GM23338 (cell line): ENCODE measurements around the gene GFPT2. TPM values are rescaled to one million over a fixed set of nuclear protein-coding genes. Genes with fewer than 3 reads are reported as not detected.

ENCODE experiments used
- ATAC-seq: fragments of 200-7000 bp; cut with Tn5 transposase; 3 replicates; pipeline ENCODE4 v1.9.1; 2020
- DNase-seq: peaks from one replicate; pipeline ENCODE4 v3.0.0-alpha.2; 2015; ENCODE audit warnings: low spot score
- H2AFZ ChIP-seq: fragments of 200-600 bp; sonication (generic); 2 replicates; pipeline ENCODE4 v1.8.0; 2016; ENCODE audit warnings: antibody characterized with exemption, mild to moderate bottlenecking, moderate library complexity
- H3F3A ChIP-seq: fragments of 200-600 bp; sonication (generic); replicated peaks from 2 replicates; pipeline ENCODE4 v1.8.0; 2017; ENCODE audit warnings: antibody characterized with exemption, mixed run types, low read depth
- H3K27ac ChIP-seq: fragments of 200-600 bp; sonication (generic); 2 replicates; pipeline ENCODE4 v1.6.1; 2016; ENCODE audit warnings: low read depth
- H3K27me3 ChIP-seq: fragments of 200-600 bp; sonication (generic); 2 replicates; pipeline ENCODE4 v1.8.0; 2016; ENCODE audit warnings: mild to moderate bottlenecking, mixed run types, moderate library complexity; ENCODE audit not compliant: insufficient read depth
- H3K36me3 ChIP-seq: fragments of 200-600 bp; sonication (generic); 2 replicates; pipeline ENCODE4 v1.8.0; 2016; ENCODE audit warnings: mild to moderate bottlenecking; ENCODE audit not compliant: insufficient read depth
- H3K4me1 ChIP-seq: fragments of 200-600 bp; sonication (generic); 2 replicates; pipeline ENCODE4 v1.8.0; 2016; ENCODE audit warnings: mild to moderate bottlenecking, moderate library complexity; ENCODE audit not compliant: insufficient read depth
- H3K4me2 ChIP-seq: fragments of 200-600 bp; sonication (generic); 2 replicates; pipeline ENCODE4 v1.7.1; 2017; ENCODE audit warnings: mixed run types
- H3K4me3 ChIP-seq: fragments of 200-600 bp; sonication (generic); 2 replicates; pipeline ENCODE4 v1.6.1; 2016; ENCODE audit warnings: mixed run types
- H3K79me2 ChIP-seq: fragments of 200-600 bp; sonication (generic); replicated peaks from 2 replicates; pipeline ENCODE4 v1.8.0; 2017; ENCODE audit warnings: mild to moderate bottlenecking; ENCODE audit not compliant: insufficient read depth
- H3K9me2 ChIP-seq: fragments of 200-600 bp; sonication (generic); 2 replicates; pipeline ENCODE4 v1.8.0; 2017; ENCODE audit not compliant: insufficient read depth
- H4K20me1 ChIP-seq: fragments of 200-600 bp; sonication (generic); replicated peaks from 2 replicates; pipeline ENCODE4 v1.8.0; 2017; ENCODE audit warnings: mild to moderate bottlenecking; ENCODE audit not compliant: insufficient read depth
- H3K27ac Mint-ChIP-seq: 2 replicates; pipeline ENCODE4 v1.8.0; 2020; ENCODE audit warnings: inconsistent platforms, mild to moderate bottlenecking, moderate library complexity, mixed read lengths
- H3K27me3 Mint-ChIP-seq: 3 replicates; pipeline ENCODE4 v1.8.0; 2022; ENCODE audit warnings: low read depth, mild to moderate bottlenecking, moderate library complexity, mixed read lengths, inconsistent platforms; ENCODE audit not compliant: insufficient read depth, poor library complexity
- H3K36me3 Mint-ChIP-seq: 3 replicates; pipeline ENCODE4 v1.8.0; 2021; ENCODE audit warnings: low read depth, mild to moderate bottlenecking, inconsistent platforms, moderate library complexity, mixed read lengths
- H3K4me1 Mint-ChIP-seq: 3 replicates; pipeline ENCODE4 v1.8.0; 2020; ENCODE audit warnings: mild to moderate bottlenecking, inconsistent platforms, mixed read lengths
- H3K4me3 Mint-ChIP-seq: 3 replicates; pipeline ENCODE4 v1.8.0; 2021; ENCODE audit warnings: moderate library complexity, mild to moderate bottlenecking, inconsistent platforms, mixed read lengths
- H3K9me3 Mint-ChIP-seq: 3 replicates; pipeline ENCODE4 v1.8.0; 2020; ENCODE audit warnings: moderate library complexity, mild to moderate bottlenecking, inconsistent platforms, mixed read lengths
- CREB1 ChIP-seq: fragments of 250-450 bp; sonication (Bioruptor Pico); IDR thresholded peaks from 2 replicates; pipeline ENCODE4 v1.5.0; 2020; ENCODE audit warnings: low read depth, mild to moderate bottlenecking, moderate library complexity
- CTCF ChIP-seq, 2 experiments: fragments of 200-600 bp in 1 of 2; sonication (generic) in 1 of 2; conservative IDR thresholded peaks; 2 replicates each; pipeline versions ENCODE4 v1.5.1 to v1.6.1; 2016 to 2017; ENCODE audit warnings: antibody characterized with exemption in 2 of 2, low read depth in 2 of 2, mild to moderate bottlenecking in 2 of 2, moderate library complexity in 1 of 2
- NANOG ChIP-seq: IDR thresholded peaks from 2 replicates; pipeline ENCODE4 v1.6.1; 2016; ENCODE audit warnings: antibody characterized with exemption, borderline replicate concordance
- POLR2AphosphoS5 ChIP-seq: IDR thresholded peaks from 2 replicates; pipeline ENCODE4 v1.6.1; 2016; ENCODE audit warnings: antibody characterized with exemption, low read depth
- STAT1 ChIP-seq: IDR thresholded peaks from one replicate; pipeline ENCODE4 v1.6.1; 2016; ENCODE audit warnings: antibody characterized with exemption; ENCODE audit not compliant: unreplicated experiment
- polyA plus RNA-seq: library from polyadenylated mRNA; unstranded; fragments of >200 nt; fragmentation: Nextera tagmentation; extraction: Ambion mirVana; gene quantifications from 2 replicates; pipeline ENCODE4 v1.2.1, GENCODE V29; 2016
- total RNA-seq: library from RNA; depleted of rRNA; stranded (reverse); fragments of >200 nt; shearing (Covaris generic); gene quantifications from 2 replicates; pipeline ENCODE4 v1.2.3, GENCODE V29; 2014
- TF ChIP-seq, protein P1 (sequence below): IDR thresholded peaks from one replicate; pipeline ENCODE4 v1.6.1; 2018; ENCODE audit warnings: antibody characterized with exemption; ENCODE audit not compliant: unreplicated experiment

GFPT2 gene
- total and polyA plus RNA-seq, 2 experiments from 2014 or later, result 82.6 to 120 TPM

DNA sequence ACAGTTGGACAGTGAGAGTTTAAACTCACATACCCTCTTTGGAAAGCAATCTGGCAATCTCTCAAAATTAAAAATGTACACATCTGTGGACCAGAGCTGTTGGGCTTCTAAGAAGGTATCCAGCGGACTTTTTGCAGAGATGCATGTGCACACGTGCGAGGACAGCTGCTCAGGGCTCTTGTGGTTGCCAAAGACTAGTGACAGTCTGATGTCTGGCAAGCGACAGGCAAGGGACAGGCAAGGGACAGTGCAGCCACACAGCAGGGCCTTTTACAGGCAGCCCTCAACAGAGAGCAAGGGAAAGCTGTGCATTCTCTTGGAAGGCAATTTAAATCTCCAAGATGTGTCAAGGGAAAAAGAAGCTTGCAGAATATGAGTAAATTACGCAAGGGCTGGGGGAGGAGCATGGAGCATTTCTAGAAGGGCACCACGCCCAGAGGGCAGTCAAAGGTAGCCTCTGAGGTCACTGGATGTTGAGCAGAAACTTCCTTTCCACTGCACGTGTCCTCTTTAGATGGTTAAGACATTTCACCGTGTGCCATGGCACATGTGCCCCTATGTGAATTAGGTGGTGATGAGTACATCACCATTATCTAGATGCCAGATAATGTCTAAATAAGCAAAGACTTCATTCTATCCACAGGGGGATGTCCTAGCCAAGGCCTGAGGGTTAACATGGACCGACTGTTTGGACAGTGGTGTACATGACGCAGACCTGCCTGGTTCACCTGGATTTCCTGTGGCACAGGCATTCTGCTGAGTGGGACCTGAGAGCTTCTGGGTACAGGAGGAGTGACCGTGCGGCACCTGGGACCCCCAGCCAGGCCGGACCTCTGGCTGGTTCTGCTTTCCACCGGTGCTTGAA lies 9.1 kb downstream of the GFPT2 start:
- TF ChIP-seq POLR2AphosphoS5 (no peak), NANOG (peak; percentile 5; the same call in 1 of the 2 replicates)
- Histone ChIP-seq H3K4me3 (peak overlapping the region; percentile 4), H3K27ac (peak overlapping the region; percentile 95), H3F3A (peaks cover 15% of the 10 kb centered on the region), H3K79me2 (peaks cover 83% of the 10 kb centered on the region), H3K9me2 (no peaks in the 10 kb centered on the region), H3K4me1 (peaks cover 78% of the 10 kb centered on the region), H3K36me3 (no peaks in the 10 kb centered on the region), H2AFZ (no peak overlapping the region), H4K20me1 (peaks cover 20% of the 10 kb centered on the region), H3K27me3 (no peaks in the 10 kb centered on the region), H3K4me2 (peak overlapping the region; percentile 53)
- H3K9me3 Mint-ChIP-seq, result no peaks in the 10 kb centered on the region; the same call in 2 of the 3 replicates
- H3K27me3 Mint-ChIP-seq, result peaks cover 17% of the 10 kb centered on the region
- H3K27ac Mint-ChIP-seq, result peak overlapping the region; percentile 95
- ATAC-seq (peak; percentile 16), DNase-seq (no peak)
- peak overlapping the region; percentile 61 for H3K4me3 Mint-ChIP-seq
- H3K4me1 Mint-ChIP-seq, result peaks cover 82% of the 10 kb centered on the region
- peaks cover 57% of the 10 kb centered on the region for H3K36me3 Mint-ChIP-seq

DNA sequence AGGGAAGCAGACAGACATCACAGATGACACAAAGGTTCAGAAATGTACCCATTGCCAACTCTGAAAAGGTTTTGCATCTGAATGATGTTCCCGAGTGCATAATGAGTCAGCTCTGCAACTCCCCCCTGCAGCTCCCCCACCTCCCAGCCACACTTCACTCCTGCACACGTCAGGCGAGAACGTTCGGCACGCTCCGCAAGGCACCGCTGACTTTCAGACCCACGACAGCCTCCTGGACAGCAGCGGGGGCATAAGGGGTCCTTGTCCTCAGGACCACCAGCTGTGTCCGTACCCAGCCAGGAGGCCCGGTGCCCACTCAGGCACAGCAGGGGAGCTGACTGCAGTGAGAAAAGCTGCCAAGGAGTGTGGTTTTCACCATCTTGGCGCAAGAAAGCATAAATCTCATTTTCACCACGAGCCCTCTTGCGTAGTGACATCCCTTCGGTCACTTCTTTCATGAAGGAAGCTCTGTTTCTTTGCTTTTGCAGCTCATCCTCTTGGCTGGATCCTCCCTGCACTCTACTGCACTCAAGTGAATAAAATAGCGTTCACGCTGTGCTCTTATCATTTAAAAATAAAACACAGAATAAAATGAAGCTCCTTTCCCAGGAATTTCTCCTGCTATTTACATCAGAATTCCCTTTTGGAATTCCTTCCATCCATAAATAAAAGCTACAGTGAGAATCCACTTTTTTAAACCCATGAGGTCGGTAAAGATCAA lies 9.9 kb downstream of the GFPT2 start:
- Histone ChIP-seq H3K36me3 (peaks cover 5% of the 10 kb centered on the region), H2AFZ (no peak overlapping the region), H3K4me3 (peak overlapping the region; percentile 19), H3K9me2 (no peaks in the 10 kb centered on the region), H3K27me3 (no peaks in the 10 kb centered on the region), H4K20me1 (peaks cover 15% of the 10 kb centered on the region), H3F3A (peaks cover 15% of the 10 kb centered on the region), H3K27ac (peak overlapping the region; percentile 95), H3K79me2 (peaks cover 83% of the 10 kb centered on the region), H3K4me1 (peaks cover 70% of the 10 kb centered on the region), H3K4me2 (peak overlapping the region; percentile 53)
- TF ChIP-seq NANOG, result peak; percentile 50
- no peak for TF ChIP-seq CTCF (conservative IDR thresholded peaks at IDR 0.05; ENCODE audit: low read depth in 2 of 2)
- Mint-ChIP-seq H3K4me3 (peak overlapping the region; percentile 61), H3K4me1 (peaks cover 83% of the 10 kb centered on the region), H3K27me3 (peaks cover 17% of the 10 kb centered on the region), H3K27ac (peak overlapping the region; percentile 95), H3K9me3 (no peaks in the 10 kb centered on the region; the same call in 2 of the 3 replicates), H3K36me3 (peaks cover 60% of the 10 kb centered on the region)
- ATAC-seq (peak; percentile 57), DNase-seq (peak; percentile 88)

GRCh38 chr5:180341595-180341994 lies 11.5 kb downstream of the GFPT2 start:
- peaks cover 15% of the 10 kb centered on the region for H3F3A ChIP-seq
- peak overlapping the region; percentile 95 for H3K27ac ChIP-seq
- H3K4me3 Mint-ChIP-seq, result no peak overlapping the region
- peaks cover 66% of the 10 kb centered on the region for H3K4me1 Mint-ChIP-seq
- no peak overlapping the region for H3K4me3 ChIP-seq
- H3K9me3 Mint-ChIP-seq, result no peaks in the 10 kb centered on the region; the same call in 2 of the 3 replicates
- H3K27me3 ChIP-seq, result no peaks in the 10 kb centered on the region
- DNase-seq (no peak), ATAC-seq (no peak)
- TF ChIP-seq CREB1 (CRISPR knock-in tag), result no peak
- TF ChIP-seq, protein P1, sequence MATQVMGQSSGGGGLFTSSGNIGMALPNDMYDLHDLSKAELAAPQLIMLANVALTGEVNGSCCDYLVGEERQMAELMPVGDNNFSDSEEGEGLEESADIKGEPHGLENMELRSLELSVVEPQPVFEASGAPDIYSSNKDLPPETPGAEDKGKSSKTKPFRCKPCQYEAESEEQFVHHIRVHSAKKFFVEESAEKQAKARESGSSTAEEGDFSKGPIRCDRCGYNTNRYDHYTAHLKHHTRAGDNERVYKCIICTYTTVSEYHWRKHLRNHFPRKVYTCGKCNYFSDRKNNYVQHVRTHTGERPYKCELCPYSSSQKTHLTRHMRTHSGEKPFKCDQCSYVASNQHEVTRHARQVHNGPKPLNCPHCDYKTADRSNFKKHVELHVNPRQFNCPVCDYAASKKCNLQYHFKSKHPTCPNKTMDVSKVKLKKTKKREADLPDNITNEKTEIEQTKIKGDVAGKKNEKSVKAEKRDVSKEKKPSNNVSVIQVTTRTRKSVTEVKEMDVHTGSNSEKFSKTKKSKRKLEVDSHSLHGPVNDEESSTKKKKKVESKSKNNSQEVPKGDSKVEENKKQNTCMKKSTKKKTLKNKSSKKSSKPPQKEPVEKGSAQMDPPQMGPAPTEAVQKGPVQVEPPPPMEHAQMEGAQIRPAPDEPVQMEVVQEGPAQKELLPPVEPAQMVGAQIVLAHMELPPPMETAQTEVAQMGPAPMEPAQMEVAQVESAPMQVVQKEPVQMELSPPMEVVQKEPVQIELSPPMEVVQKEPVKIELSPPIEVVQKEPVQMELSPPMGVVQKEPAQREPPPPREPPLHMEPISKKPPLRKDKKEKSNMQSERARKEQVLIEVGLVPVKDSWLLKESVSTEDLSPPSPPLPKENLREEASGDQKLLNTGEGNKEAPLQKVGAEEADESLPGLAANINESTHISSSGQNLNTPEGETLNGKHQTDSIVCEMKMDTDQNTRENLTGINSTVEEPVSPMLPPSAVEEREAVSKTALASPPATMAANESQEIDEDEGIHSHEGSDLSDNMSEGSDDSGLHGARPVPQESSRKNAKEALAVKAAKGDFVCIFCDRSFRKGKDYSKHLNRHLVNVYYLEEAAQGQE, result no peak
- TF ChIP-seq POLR2AphosphoS5, result no peak
- TF ChIP-seq STAT1, result no peak
- peaks cover 11% of the 10 kb centered on the region for H4K20me1 ChIP-seq
- H3K9me2 ChIP-seq, result no peaks in the 10 kb centered on the region
- peaks cover 63% of the 10 kb centered on the region for H3K36me3 Mint-ChIP-seq
- H2AFZ ChIP-seq, result no peak overlapping the region
- peak overlapping the region; percentile 95 for H3K27ac Mint-ChIP-seq
- H3K36me3 ChIP-seq, result peaks cover 21% of the 10 kb centered on the region
- H3K79me2 ChIP-seq, result peaks cover 79% of the 10 kb centered on the region
- H3K4me2 ChIP-seq, result peak overlapping the region; percentile 53; the same call in 1 of the 2 replicates
- peaks cover 17% of the 10 kb centered on the region for H3K27me3 Mint-ChIP-seq
- H3K4me1 ChIP-seq, result peaks cover 54% of the 10 kb centered on the region
